GM21825 (cell line): ENCODE results near the gene CCDC154.
"Not testable (repeated sequence)": the region's sequence is repeated elsewhere in the genome, so short reads cannot be mapped to it uniquely, and the experiment has no call there.

Experiments
- ATAC-seq: cut with Tn5 transposase; IDR thresholded peaks from one replicate; pipeline ENCODE4 v1.9.1; 2021; ENCODE audit warnings: mild to moderate bottlenecking, moderate library complexity; ENCODE audit not compliant: unreplicated experiment

CCDC154 gene

DNA sequence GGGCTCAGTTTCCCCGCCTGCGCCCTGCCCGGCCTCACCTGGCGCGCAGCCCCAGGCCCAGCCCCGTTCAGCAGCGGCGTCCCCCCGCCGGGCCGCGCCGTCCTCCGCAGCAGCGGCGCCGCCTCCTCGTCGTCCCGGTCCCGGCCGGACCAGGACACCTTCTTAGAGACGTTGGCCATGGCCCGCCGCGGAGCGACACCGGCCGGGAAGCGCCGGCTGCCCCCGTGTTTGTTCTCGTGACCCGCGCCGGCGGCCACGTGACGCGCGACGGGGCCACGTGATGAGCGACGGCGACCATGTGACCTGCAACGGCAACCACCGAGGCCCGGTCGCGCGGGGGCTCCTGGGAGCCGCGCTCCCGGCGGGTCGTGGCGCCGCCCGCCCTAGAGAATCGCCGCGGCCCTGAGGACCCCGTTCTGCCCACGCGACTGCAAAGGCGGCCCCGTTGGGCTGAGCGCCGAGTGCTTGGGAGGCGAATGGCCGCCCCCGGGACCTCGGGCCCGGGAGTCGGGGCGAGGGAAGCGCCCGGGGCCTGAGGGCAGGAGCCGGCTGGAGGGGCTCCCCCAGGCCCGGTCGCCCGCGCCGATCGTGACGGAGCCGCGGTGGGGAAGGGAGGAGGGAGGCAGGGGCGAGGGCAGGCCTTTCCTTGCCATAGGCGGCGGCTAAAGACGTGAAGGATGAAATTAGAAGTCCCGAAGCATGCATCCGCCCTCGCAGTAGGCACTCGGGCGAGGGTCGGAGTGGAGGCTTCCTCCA, 30.6 kb upstream of the CCDC154 start, which contains the start of gene CLCN7:
TSS of gene CLCN7 (minus strand) at position 233 of the 756 bp plus-strand sequence. CDS start at position 179, 54 bp downstream.
- ATAC-seq: peak; percentile 71

DNA sequence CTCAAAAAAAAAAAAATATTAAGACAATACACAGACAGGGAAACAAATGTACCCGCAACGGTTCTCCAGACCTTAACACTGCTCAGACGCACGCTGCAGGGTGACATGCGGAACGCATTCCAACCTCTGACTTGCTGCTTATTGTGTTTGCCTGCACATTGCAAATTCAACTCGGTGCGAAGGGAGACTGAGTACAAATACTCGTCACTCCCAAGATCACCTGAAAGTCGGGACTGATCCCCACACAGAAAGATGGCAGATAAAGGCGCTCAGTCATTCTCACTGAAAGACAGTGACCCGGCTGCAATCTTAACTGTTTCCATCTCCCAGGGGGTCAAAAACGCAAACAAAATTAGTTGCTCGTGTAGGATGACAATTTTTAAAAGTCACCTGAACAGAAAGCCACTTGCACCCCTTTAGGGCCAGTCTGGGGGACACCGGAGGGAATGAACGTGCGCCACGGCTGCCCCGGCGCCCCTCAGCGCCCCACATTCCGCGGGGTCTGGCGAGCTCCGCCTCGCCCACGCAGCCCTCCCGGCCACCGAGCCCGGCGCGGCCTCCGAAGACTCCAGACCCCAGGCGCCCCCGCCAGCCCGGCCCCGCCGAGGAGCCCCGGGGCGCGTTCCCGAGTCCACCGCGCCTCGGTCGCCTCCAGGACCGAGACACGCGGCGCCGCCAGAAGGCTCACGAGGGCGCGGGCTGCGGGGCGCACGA, 29.9 kb upstream of the CCDC154 start:
- peak; percentile 26 for ATAC-seq

DNA sequence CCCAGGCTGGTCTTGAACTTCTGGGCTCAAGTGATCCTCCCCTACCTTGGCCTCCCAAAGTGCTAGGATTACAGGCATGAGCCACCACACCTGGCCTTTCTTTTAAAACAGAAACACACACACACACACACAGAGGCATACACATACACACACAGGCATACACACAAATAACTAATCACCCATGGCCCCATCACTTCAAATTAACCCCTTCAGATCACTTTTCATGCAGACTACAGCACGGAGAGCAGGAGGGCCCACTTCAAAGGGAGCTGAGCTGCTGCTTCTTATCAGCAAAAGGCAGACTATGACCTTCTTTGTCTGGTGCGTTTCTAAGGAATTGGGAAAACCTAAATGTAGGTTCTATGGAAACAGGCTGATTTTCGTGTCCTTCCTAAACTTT, 28.6 kb upstream of the CCDC154 start:
- no peak for ATAC-seq

DNA sequence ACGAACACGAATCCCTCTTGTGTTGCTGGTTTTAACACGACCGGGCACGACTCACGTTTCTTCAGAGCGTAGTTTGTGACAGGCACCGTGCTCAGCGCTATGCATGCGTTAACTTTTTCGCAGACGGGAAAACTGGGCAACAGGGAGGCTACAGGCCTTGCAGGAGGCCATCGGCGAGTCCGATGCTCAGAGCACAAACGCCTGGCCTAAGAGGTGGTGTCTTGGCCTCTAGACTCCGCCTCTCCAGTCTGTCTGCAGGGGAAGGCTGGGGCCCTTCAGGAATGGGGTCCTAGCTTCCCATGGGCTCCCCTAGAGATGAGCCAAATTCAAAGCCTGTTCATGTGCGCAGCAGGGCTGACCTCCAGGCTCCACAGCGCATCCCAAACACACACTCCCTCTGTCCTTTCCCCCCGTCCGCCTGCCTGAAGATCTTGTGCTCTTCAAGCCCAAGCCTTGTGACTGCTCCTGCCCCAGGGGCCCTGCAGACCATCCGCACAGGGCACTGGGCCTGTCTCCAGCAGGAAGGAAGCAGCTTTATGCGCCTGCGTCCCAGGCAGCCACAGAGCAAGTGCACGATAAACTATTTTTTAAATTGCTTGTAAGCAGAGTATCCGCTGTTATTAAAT, 27.3 kb upstream of the CCDC154 start:
- ATAC-seq: no peak

DNA sequence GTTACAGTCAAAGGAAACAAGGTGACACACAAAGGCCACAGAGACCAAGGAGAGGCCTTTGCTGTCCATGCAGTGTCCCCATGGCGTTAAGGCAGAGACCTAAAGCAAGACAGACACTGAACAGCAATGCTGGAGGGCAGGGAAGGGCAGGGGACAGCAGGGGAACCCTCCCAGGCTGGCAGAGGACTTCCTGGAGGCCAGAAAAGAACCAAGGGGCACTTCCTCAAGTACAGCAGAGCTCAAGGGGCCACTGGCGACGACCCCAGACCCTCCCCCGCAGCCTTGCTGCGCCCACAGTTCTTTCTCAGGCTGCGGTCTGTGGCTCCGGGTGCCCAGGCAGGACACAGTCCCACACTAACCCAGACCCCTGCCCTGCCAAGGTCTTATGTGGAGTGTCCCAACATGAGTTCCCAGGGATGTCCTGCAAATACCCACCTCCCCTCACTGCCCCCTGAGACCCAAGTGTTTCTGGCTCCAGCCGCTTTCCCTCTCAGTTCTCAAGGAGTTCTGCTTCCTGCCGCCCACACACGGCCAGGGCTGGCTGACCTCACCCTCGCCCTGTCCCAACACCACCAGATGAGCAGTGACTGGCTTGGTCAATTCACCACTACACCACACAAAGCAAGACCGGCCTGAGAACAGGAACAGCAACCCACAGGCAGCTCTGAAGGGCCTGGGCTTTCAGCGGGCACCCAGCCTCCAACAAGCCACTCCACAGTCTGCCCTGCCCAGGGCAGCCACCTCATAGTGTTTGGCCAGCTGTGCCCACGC, 26.3 kb upstream of the CCDC154 start:
- ATAC-seq: no peak

DNA sequence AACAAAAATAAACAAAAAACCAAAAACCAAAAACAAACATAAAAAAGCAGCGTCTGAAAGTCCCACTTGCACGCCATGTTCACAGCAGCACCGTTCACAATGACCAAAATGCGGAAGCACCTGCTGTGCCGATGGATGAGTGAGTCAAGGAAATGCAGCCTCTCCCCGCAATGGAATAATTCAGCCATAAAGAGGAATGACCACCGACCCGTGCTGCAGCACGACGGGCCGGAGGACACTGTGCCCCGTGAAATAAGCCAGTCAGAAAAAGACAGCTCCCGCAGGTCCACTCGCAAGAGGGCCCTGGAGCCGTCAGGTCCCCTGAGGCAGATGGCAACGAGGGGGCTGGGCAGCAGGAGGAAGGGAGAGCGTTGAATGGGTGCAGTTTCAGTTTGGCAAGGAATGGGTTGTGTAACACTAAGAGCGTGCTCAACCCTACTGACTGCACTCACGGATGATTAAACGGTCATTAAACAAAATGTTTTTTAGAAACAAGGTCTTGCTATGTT, 25.4 kb upstream of the CCDC154 start:
- no peak for ATAC-seq

DNA sequence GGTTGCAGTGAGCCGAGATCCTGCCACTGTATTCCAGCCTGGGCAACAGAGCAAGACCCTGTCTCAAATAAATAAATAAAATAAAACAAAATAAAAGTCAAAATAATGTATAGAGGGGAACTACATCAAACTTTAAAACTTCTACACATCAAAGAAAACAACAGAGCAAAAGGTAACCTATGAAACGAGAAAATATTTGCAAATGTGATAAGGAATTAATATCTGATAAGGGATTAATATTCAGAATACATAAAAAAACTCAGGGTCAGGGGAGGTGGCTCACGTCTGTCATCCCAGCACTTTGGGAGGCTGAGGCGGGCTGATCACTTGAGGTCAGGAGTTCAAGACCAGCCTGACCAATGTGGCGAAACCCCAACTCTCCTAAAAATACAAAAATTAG, 24.8 kb upstream of the CCDC154 start:
- not testable (repeated sequence) for ATAC-seq

DNA sequence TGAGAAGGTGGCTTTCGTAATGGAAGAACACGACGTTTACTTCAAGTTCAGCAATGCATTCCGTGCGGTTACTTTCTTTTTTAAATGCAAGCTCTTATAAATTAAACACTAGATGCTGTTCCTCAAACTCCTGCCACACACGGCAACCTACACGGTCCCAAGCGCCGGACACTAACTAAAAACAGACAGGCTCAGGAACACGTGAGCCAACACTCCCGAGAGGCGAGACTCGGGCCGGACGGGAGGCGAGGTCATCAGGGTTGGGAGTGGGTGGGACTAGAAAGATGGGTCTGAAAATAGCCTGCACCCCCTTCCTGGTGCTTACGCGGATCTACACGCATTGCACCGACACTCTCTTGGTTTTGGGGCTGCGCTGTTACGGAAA, 24.1 kb upstream of the CCDC154 start:
- ATAC-seq: no peak

DNA sequence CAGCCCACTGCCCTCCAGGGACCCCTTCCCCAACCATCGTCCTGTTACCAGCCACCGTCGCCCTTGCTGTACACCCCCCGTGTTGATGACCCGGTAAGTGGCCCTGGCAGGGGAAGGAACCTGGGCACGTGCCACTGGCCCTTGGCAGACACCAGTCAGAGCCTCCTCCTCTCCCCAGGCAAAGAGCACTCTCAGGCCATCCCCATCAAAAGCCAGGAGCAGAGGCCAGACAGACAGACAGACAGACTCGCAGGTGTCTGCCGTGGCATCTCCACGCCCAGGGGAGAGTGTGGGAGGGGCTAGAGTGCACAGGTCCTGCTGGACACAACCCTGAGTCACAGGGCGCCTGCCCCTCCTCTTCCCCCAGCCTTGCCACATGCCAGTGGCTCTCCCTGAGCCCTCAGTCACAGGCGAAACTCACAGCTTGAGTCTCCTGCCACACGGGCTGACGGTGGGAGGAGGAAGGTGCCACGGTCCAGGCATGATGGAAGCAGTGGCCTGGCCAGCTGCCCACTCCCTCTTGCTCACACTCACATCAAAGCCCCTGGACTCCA, 22.7 kb upstream of the CCDC154 start:
- ATAC-seq: no peak

DNA sequence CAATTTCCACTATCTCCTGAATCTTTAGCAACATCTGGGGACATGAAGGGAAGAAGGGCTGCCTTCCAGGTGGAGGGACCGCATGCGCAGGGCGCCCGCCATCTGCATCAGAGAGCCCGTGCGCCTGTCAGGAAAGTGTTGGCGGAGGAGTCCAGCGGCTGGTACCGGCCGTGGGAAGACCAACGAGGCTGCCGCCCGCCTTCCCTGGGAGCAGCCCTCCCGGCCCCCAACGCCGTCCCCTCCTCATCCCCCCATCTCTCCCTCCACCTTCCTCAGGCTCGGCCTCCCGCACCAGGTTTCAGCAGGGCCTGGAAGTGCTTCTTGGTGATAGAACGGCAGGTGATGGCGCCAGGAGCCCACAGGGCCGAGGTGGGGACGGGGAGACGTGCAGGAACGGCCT, 21.7 kb upstream of the CCDC154 start:
- no peak for ATAC-seq

DNA sequence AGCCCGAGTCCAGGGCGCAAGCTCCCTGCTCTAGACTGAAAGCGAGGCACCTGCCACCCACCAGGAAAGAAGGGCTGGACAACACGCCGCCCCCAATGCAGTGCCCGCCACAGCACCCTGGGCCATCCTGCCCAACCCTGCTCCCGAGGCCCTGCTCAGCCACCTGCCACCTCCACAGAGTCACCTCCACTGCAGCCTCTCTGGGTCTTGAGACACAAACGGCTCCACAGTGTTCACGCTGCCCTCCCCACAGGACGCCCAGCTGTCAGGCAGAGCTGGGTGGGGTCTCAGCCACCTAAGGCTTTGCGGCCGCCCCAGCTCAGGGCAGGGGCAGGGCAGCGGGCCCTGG, 21.2 kb upstream of the CCDC154 start:
- no peak for ATAC-seq

DNA sequence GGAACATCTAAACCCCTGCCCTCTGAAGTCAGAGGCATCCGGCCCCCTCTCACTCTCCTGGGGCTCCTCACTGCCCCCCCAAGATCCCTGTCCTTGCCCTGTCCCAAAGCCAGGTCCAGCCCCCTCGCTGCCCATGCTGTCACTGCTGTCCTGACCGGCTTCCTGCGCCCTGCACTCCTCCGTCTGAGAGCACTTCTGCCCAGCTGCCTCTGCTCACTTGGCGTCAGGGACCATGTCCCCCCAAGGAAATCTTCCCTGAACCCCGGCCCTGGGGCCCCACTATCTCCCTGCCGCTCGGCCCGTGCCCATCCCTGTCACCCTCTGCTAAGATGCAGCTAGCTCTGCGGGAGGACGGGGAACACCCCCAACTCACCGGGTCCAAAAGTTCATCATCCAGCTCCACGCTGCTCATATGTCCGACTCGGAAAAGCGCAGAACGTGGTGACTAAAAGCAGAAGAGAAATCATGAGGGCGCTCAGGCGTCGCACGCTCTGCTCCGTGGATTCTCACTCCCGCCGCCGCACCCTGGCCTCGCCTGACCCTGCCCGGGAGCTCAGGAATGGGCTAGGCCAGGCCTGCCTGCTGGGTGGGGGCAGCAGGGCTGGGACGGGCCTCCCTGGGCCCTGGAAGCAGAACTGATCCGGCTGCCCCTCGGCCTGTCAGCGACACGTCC, 20.7 kb upstream of the CCDC154 start:
- no peak for ATAC-seq

DNA sequence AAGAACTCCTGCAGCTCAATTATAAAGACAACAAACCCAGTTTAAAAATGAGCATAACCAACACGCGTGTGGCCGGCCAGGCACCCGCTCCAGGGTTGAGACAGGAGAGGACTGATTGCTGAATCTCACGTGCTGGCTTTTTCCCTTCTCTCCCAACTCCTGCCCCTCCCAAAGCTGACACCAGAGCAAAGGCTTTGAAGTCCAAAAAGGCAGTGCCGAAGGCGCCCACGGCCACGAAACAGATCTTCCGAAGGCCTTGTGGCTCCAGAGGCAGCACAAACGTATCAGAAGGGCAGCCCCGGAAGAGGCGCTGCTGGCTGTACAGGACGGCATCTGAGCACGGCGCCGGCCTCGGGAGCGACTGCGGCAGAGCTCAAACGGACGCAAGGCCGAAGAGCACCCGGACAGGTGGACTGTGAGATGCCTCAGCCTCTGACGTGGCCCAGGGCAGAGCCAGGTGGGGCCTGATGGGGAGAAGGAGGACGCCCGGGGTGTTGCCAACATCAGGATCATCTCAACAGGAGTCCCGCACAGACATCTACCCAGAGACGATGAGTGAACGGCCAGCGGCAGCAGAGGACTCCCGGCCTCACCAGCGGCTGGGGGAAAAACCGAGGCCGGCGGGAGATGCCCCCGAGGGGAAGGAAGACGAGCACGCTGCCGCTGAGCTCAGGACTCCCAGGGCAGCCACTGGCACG, 20.0 kb upstream of the CCDC154 start:
- ATAC-seq: no peak

DNA sequence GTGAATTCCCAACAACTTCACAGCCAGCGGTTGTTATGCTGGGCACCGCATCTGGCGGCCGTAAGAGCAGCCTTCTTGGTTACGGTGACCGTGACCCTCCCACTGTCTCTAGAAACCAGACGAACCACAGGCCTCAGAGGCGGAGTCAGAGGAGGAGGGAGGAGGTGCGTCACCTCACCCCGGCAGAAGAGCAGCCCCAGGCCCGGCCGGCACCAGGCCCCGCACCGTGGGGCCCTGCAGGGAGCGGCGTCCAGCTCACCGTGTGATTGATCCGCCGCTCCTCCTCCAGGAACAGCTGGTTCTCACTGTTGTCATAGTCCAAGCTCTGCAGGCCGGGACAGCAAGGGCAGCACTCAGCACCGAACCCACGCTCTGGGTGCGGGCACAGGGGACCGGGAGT, 16.8 kb upstream of the CCDC154 start:
- ATAC-seq: no peak

DNA sequence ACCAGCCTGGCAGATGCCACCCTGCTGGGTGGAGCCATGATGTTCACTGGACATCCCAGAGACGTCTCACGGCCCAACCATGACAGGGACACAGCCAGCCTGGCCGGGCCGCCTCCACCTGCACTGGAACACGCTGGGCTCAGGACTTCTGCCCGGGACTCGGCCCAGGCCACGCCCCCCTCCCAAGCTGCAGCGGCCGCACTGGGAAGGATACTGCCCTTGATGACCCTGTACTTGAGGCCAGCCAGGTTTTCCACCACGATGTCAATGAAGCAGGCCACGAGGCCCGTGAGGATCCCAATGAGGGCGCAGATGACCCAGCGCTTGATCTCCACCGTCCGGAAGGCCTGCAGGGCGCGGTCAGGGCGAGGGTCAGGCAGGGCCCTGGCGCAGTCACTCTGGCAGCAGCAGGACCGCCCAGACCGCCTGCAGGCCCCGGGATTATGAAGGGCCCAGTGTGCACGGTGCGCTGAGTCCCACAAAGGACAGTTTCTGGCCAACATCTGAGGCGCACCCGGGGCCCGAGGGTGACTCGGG, 16.3 kb upstream of the CCDC154 start:
- ATAC-seq: no peak

DNA sequence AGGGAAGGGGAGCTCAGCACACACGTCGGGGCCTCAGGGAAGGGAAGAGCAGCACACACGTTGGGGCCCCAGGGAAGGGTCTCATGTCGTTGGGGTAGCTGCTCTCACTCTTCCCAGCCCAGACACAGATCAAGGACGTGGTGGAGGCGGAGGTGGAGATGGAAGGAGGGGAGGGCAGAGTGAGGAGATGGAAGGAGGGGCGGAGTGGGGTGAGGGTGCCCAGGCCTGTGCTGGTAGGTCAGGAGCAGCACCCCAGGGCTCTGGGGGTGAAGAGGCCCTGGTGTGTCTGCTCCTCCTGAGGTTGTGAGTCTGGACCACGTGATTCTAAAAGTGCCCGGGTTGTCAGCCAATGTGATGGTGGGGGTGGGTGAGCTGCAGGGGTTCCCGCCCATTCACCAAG, 15.6 kb upstream of the CCDC154 start:
- no peak for ATAC-seq

DNA sequence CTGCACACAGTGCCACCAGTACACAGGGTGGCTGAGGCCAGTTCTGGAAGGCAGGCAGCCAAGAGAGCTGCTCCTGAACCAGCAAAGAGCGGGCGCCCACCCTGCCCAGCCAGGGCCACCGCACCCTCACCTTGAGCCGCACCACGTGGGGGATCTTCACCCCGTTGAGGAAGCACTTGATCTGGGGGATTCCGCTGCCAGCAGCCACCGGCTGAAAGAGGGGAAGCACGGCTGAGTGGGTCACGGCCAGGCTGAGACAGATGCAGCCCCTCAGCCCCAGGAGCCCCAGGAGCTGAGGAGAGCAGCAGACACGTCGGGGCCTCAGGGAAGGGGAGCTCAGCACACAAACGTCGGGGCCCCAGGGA, 14.6 kb upstream of the CCDC154 start:
- ATAC-seq: no peak

DNA sequence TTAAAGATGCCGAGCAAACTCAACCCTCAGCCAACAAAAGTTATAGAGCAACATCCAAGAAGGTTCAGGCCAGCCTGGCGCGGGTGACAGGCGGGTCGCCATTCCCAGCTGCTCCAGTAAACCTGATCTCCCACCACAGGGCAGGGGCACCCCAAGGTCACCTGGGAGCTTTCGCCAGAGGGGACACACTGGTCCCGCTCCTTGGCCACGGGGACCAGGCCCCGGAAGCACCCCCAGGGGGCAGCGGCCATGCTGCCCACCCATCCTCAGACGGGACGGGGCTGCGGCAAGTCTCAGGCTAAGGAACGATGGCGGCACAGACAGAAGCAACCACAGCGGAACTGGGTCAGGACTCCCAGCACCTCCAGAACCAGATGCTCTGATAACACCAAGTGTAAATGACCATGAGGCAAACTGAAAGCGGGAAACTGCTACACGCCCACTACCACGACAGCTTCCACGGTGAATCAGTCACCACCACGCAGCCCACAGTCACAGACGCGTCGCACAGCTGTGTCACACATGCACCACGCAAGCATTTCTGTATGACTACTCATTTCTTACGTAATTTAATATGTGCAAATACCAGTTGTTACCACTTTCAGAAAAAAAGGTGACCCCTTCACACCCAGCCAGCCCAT, 14.1 kb upstream of the CCDC154 start:
- ATAC-seq: no peak
